ENCODE measurements around the gene CYP2A7. TPM values are rescaled to one million over a fixed set of nuclear protein-coding genes. Genes with fewer than 3 reads are reported as not detected.

Gene CYP2A7
- polyA plus RNA-seq, 4 donors, result 0.16 to 0.55 (median 0.38) TPM; not detected in 1

Other genes starting within 250 kb of the CYP2A7 start
- gene NUMBL, start 191.6 kb downstream of the CYP2A7 start, polyA plus RNA-seq (ENCODE audit: insufficient read length in 4 of 4), result 10 to 100 TPM in 3 of 4 donors, 1 to 10 TPM in 1; 8.9 to 20.7 (median 16.3) TPM
- gene COQ8B, start 165.3 kb downstream of the CYP2A7 start, polyA plus RNA-seq (ENCODE audit: insufficient read length in 4 of 4), result 10 to 100 TPM; 31.0 to 54.1 (median 40.9) TPM
- gene ITPKC, start 165.1 kb downstream of the CYP2A7 start, polyA plus RNA-seq (ENCODE audit: insufficient read length in 4 of 4), result 10 to 100 TPM; 12.4 to 16.6 (median 14.5) TPM
- 10 to 100 TPM; 10.3 to 21.1 (median 15.8) TPM for gene ACTMAP, start 131.8 kb downstream of the CYP2A7 start, polyA plus RNA-seq (ENCODE audit: insufficient read length in 4 of 4)
- 100 to 1,000 TPM; 107 to 135 (median 124) TPM for gene SNRPA, start 131.0 kb downstream of the CYP2A7 start, polyA plus RNA-seq (ENCODE audit: insufficient read length in 4 of 4)
- gene MIA, start 106.7 kb downstream of the CYP2A7 start, polyA plus RNA-seq (ENCODE audit: insufficient read length in 4 of 4), result 1 to 10 TPM in 1 of 4 donors, under 1 TPM in 3; 0.81 to 4.2 (median 0.92) TPM
- 10 to 100 TPM; 11.2 to 13.7 (median 12.0) TPM for gene RAB4B, start 104.0 kb downstream of the CYP2A7 start, polyA plus RNA-seq (ENCODE audit: insufficient read length in 4 of 4)
- gene EGLN2, start 83.0 kb downstream of the CYP2A7 start, polyA plus RNA-seq (ENCODE audit: insufficient read length in 4 of 4), result 10 to 100 TPM; 64.8 to 91.8 (median 79.0) TPM
- under 1 TPM in 2 of 4 donors, not detected in 2; 0.10 to 0.35 TPM for gene CYP2A6, start 31.8 kb downstream of the CYP2A7 start, polyA plus RNA-seq (ENCODE audit: insufficient read length in 4 of 4)
- gene CYP2B6, start 109.1 kb upstream of the CYP2A7 start, polyA plus RNA-seq (ENCODE audit: insufficient read length in 4 of 4), result 1 to 10 TPM; 1.8 to 2.9 (median 2.5) TPM
- not detected for gene CYP2A13, start 206.2 kb upstream of the CYP2A7 start, polyA plus RNA-seq (ENCODE audit: insufficient read length in 4 of 4)
- gene CYP2F1, start 232.2 kb upstream of the CYP2A7 start, polyA plus RNA-seq (ENCODE audit: insufficient read length in 4 of 4), result under 1 TPM in 2 of 4 donors, not detected in 2; 0.21 to 0.32 TPM

Measured in left renal cortex interstitium (tissue), 4 donors.